SH-SY5Y (cell line): ENCODE data around the gene ADAM10.

Experiments
- GATA2 ChIP-seq: IDR thresholded peaks from 2 replicates; pipeline ENCODE4 v1.6.1; 2011; ENCODE audit warnings: mild to moderate bottlenecking, low read depth, low read length
- GATA3 ChIP-seq: IDR thresholded peaks from 2 replicates; pipeline ENCODE4 v1.6.1; 2011; ENCODE audit warnings: low read depth, mild to moderate bottlenecking, low read length, moderate library complexity

DNA sequence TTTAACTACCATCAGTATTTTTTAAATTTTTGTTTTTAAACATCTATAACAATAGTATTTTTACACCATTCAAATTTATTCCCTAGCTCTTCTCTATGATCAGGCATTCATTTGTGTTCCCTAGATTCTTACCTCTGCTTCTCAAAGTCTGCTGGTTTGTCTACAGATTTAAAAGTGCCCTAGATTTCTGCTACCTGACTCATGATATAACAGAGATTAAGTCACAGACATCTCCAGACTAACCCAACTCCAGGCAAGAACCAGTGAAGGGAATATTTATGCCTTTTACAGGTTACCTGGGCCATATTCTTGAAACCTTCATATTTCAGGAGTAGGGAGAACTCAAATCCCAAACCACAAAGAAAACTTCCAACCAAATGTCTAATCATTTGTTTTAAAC, 38.8 kb downstream of the ADAM10 start:
- no peak for TF ChIP-seq GATA3
- no peak for TF ChIP-seq GATA2
